Parathyroid adenoma (tissue), 2 donors: Measurements from ENCODE around the gene SPDL1.

Source experiments
- H2AFZ ChIP-seq: fragments of 300-600 bp; sonication (generic); one replicate; pipeline ENCODE4 v1.7.0; 2017; ENCODE audit warnings: antibody characterized with exemption, mild to moderate bottlenecking
- H3K27ac ChIP-seq: fragments of 300-600 bp; sonication (generic); one replicate; pipeline ENCODE4 v1.7.0; 2017
- H3K27me3 ChIP-seq: fragments of 300-600 bp; sonication (generic); one replicate; pipeline ENCODE4 v1.7.0; 2017; ENCODE audit warnings: low read length; ENCODE audit not compliant: control insufficient read depth, insufficient read depth
- H3K36me3 ChIP-seq: fragments of 300-600 bp; sonication (generic); one replicate; pipeline ENCODE4 v1.7.0; 2017; ENCODE audit warnings: low read length; ENCODE audit not compliant: control insufficient read depth, insufficient read depth
- H3K4me1 ChIP-seq: fragments of 300-600 bp; sonication (generic); one replicate; pipeline ENCODE4 v1.7.0; 2017; ENCODE audit warnings: control low read depth
- H3K4me2 ChIP-seq: fragments of 300-600 bp; sonication (generic); one replicate; pipeline ENCODE4 v1.7.0; 2017; ENCODE audit warnings: low read length
- H3K4me3 ChIP-seq: fragments of 300-600 bp; sonication (generic); one replicate; pipeline ENCODE4 v1.7.0; 2017; ENCODE audit warnings: low read depth, low read length
- H3K79me2 ChIP-seq: fragments of 300-600 bp; sonication (generic); one replicate; pipeline ENCODE4 v1.7.0; 2017; ENCODE audit warnings: control low read depth
- H3K9ac ChIP-seq: fragments of 300-600 bp; sonication (generic); one replicate; pipeline ENCODE4 v1.7.0; 2017; ENCODE audit warnings: mild to moderate bottlenecking
- H3K9me3 ChIP-seq: fragments of 300-600 bp; sonication (generic); one replicate; pipeline ENCODE4 v1.7.0; 2017; ENCODE audit warnings: low read length; ENCODE audit not compliant: control insufficient read depth
- CTCF ChIP-seq: fragments of 300-600 bp; sonication (generic); IDR thresholded peaks from one replicate; pipeline ENCODE4 v1.7.0; 2017; ENCODE audit warnings: antibody characterized with exemption, mild to moderate bottlenecking
- donor health status: primary hyperparathyroidism.

The SPDL1 gene

DNA sequence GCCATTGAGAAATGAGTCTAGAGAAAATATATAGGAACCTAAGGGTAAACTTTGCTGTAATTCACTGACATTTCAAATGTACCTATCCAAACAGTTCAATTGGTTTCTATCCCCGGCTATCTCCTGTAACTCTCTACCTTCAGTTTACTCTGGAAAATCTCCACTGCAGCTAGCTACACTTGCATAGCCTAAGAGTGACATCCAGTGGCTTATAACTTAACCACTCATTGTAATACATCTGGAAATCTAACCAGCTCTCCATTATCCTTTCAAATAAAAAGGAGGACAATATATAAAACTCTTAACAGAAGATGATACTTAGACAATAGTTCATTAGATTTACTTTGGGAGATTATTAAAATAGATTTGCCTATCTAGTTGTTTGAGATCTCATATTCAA, 35.3 kb upstream of the SPDL1 start:
- no peaks in the 10 kb centered on the region for H3K79me2 ChIP-seq
- no peak overlapping the region for H3K4me3 ChIP-seq
- peak; percentile 68 for TF ChIP-seq CTCF
- H3K27ac ChIP-seq, result no peak overlapping the region
- no peaks in the 10 kb centered on the region for H3K27me3 ChIP-seq
- H2AFZ ChIP-seq, result no peak overlapping the region
- H3K4me1 ChIP-seq, result no peaks in the 10 kb centered on the region
- H3K4me2 ChIP-seq, result no peak overlapping the region
- H3K36me3 ChIP-seq, result no peaks in the 10 kb centered on the region
- no peak overlapping the region for H3K9ac ChIP-seq
- no peaks in the 10 kb centered on the region for H3K9me3 ChIP-seq

DNA sequence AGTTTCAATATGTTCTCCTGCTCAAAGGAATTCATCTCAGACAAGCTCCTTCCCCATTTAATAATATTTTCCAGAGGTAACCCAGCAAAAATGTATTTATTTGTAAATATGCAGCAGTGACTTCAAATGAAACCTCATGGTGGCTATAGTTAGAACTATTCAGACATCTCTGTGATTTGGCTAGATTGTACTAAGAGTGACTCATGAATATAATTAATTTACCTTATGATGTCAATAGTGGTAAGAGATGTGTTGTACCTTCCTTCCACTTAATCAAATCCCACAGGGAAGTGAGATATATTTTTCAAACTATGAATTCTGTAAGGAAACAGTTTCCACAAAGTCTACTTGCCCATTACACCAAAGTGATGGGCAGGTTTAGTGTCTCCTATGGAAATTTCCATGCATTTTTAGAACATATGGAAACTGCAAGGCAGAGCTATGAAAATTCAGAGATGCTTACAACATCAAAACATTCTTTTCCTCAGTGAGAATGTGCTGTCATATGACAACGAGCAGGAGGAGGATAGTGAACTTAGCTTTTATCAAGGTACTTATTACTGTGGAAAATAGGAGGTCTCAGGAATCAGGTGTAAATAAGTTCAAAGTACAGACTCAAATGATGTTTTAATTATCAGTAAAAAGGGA, 34.0 kb upstream of the SPDL1 start:
- no peaks in the 10 kb centered on the region for H3K36me3 ChIP-seq
- no peaks in the 10 kb centered on the region for H3K4me1 ChIP-seq
- no peaks in the 10 kb centered on the region for H3K9me3 ChIP-seq
- no peak overlapping the region for H3K4me3 ChIP-seq
- H2AFZ ChIP-seq, result no peak overlapping the region
- H3K27me3 ChIP-seq, result no peaks in the 10 kb centered on the region
- no peak for TF ChIP-seq CTCF
- H3K4me2 ChIP-seq, result no peak overlapping the region
- H3K9ac ChIP-seq, result no peak overlapping the region
- H3K79me2 ChIP-seq, result no peaks in the 10 kb centered on the region
- no peak overlapping the region for H3K27ac ChIP-seq

GRCh38 chr5:169550227-169550626, 33.3 kb upstream of the SPDL1 start:
- no peak overlapping the region for H3K9ac ChIP-seq
- H3K4me1 ChIP-seq, result no peaks in the 10 kb centered on the region

DNA sequence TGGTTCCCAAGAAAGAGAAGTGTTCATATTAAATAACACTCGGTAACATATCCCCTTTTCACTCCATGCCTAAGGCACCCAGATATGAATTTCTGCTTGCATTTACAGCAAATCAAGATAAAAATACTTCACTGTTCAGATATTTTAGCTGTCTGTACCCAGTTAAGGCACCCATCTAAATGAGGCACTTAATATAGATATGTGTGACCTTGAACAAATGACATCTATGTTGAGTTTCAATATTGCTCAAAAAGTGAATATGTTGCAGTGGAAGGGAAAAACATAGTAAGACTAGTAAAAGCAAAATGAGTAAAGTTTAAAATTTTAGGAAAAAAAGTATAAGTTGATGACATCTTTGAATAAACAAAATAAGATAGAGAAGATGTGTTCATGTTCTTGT, 32.4 kb upstream of the SPDL1 start:
- no peaks in the 10 kb centered on the region for H3K9me3 ChIP-seq
- no peak overlapping the region for H2AFZ ChIP-seq
- no peaks in the 10 kb centered on the region for H3K27me3 ChIP-seq
- no peak overlapping the region for H3K9ac ChIP-seq
- H3K4me2 ChIP-seq, result no peak overlapping the region
- H3K27ac ChIP-seq, result no peak overlapping the region
- TF ChIP-seq CTCF, result no peak
- no peaks in the 10 kb centered on the region for H3K4me1 ChIP-seq
- H3K36me3 ChIP-seq, result no peaks in the 10 kb centered on the region
- H3K4me3 ChIP-seq, result no peak overlapping the region
- H3K79me2 ChIP-seq, result no peaks in the 10 kb centered on the region

More at GRCh38 chr5:169550227-169550626, 33.3 kb upstream of the SPDL1 start:
- Histone ChIP-seq H3K27me3 (no peaks in the 10 kb centered on the region), H3K9me3 (no peaks in the 10 kb centered on the region), H2AFZ (no peak overlapping the region), H3K4me3 (no peak overlapping the region), H3K4me2 (no peak overlapping the region), H3K36me3 (no peaks in the 10 kb centered on the region), H3K79me2 (no peaks in the 10 kb centered on the region), H3K27ac (no peak overlapping the region)
- TF ChIP-seq CTCF, result no peak

GRCh38 chr5:169551696-169552095, 31.9 kb upstream of the SPDL1 start:
- Histone ChIP-seq H3K4me1 (no peaks in the 10 kb centered on the region), H3K36me3 (no peaks in the 10 kb centered on the region), H3K79me2 (no peaks in the 10 kb centered on the region), H3K4me2 (no peak overlapping the region), H3K27ac (no peak overlapping the region), H2AFZ (no peak overlapping the region), H3K4me3 (no peak overlapping the region), H3K9ac (no peak overlapping the region), H3K27me3 (no peaks in the 10 kb centered on the region), H3K9me3 (no peaks in the 10 kb centered on the region)
- no peak for TF ChIP-seq CTCF
